BJ (cell line): Measurements from ENCODE around the gene LIPN. TPM values are rescaled to one million over a fixed set of nuclear protein-coding genes. Genes with fewer than 3 reads are reported as not detected.

Source experiments
- CTCF ChIA-PET: fragments of 350-600 bp; formaldehyde crosslinking; extraction: SDS; loops from one replicate; lab custom pipeline; 2021; ENCODE audit warnings: antibody characterized with exemption, inconsistent platforms; lab: Yijun Ruan, JAX
- POLR2A ChIA-PET: fragments of 300-600 bp; sonication (Branson Sonifier 250); formaldehyde crosslinking; extraction: SDS; loops from one replicate; lab custom pipeline; 2021; ENCODE audit warnings: antibody characterized with exemption; lab: Charles Lee
- DNase-seq: peaks from one replicate; pipeline ENCODE4 v3.0.0-alpha.2; 2011; ENCODE audit warnings: low read depth
- H3K27me3 ChIP-seq: 2 replicates; pipeline ENCODE4 v1.6.0; 2011; ENCODE audit warnings: low read length; ENCODE audit not compliant: control insufficient read depth, insufficient read depth
- H3K36me3 ChIP-seq: 2 replicates; pipeline ENCODE4 v1.5.1; 2011; ENCODE audit warnings: low read length; ENCODE audit not compliant: control insufficient read depth, insufficient read depth
- H3K4me3 ChIP-seq: 2 replicates; pipeline ENCODE4 v1.5.1; 2011; ENCODE audit warnings: low read depth, mild to moderate bottlenecking, control low read depth, low read length
- CTCF ChIP-seq: IDR thresholded peaks from 2 replicates; pipeline ENCODE4 v1.5.1; 2011; ENCODE audit warnings: low read depth, mild to moderate bottlenecking, control low read depth, inconsistent platforms, low read length, moderate library complexity; ENCODE audit not compliant: insufficient read depth
- polyA plus RNA-seq: library from polyadenylated mRNA; depleted of rRNA; stranded (reverse); fragments of >200 nt; gene quantifications from 2 replicates; pipeline ENCODE4 v1.2.3, GENCODE V29; 2011

The LIPN gene
- polyA plus RNA-seq, 1 experiment, result not detected

GRCh38 chr10:88787463-88787862 lies 27.6 kb downstream of the LIPN start:
- no peak for DNase-seq
- no peak for TF ChIP-seq CTCF
- Histone ChIP-seq H3K36me3 (no peaks in the 10 kb centered on the region), H3K27me3 (no peaks in the 10 kb centered on the region), H3K4me3 (no peak overlapping the region)
- ChIA-PET CTCF (no interaction called here), POLR2A (no interaction called here)

- Histone ChIP-seq H3K36me3 (no peaks in the 10 kb centered on the region), H3K4me3 (no peak overlapping the region), H3K27me3 (no peaks in the 10 kb centered on the region)
- TF ChIP-seq CTCF, result no peak
- ChIA-PET POLR2A (no interaction called here), CTCF (no interaction called here)
- no peak for DNase-seq
Observed at GRCh38 chr10:88788924-88789323, 29.1 kb downstream of the LIPN start.

- Histone ChIP-seq H3K4me3 (no peak overlapping the region), H3K27me3 (peaks cover under 1% of the 10 kb centered on the region; the same call in 1 of the 2 replicates), H3K36me3 (no peaks in the 10 kb centered on the region)
- ChIA-PET POLR2A (no interaction called here), CTCF (interaction anchor here (0.7 to 2.3 kb wide), 3 partner anchors 13 to 209 kb away, joined by 3 to 13 read pairs (median 4); partner anchors contain the start of gene RNLS)
- TF ChIP-seq CTCF, result peak; percentile 56
- no peak for DNase-seq
Observed at GRCh38 chr10:88791924-88792323, 32.1 kb downstream of the LIPN start.

- Histone ChIP-seq H3K27me3 (peaks cover 2% of the 10 kb centered on the region; the same call in 1 of the 2 replicates), H3K36me3 (no peaks in the 10 kb centered on the region), H3K4me3 (no peak overlapping the region)
- CTCF ChIA-PET, result interaction anchor here (0.7 to 2.3 kb wide), 3 partner anchors 12 to 210 kb away, joined by 3 to 13 read pairs (median 4); partner anchors contain the start of gene RNLS
- POLR2A ChIA-PET, result no interaction called here
- TF ChIP-seq CTCF, result no peak
- DNase-seq, result no peak
Observed at GRCh38 chr10:88792661-88793060, 32.8 kb downstream of the LIPN start.

GRCh38 chr10:88793712-88794299 lies 34.0 kb downstream of the LIPN start:
- TF ChIP-seq CTCF, result no peak
- CTCF ChIA-PET, result interaction anchor here (0.7 kb wide), 1 partner anchor 222 kb away, joined by 4 read pairs; no protein-coding TSS in a partner anchor
- Histone ChIP-seq H3K36me3 (no peaks in the 10 kb centered on the region), H3K4me3 (no peak overlapping the region), H3K27me3 (peaks cover 2% of the 10 kb centered on the region; the same call in 1 of the 2 replicates)
- POLR2A ChIA-PET, result no interaction called here
- no peak for DNase-seq
